BE2C (cell line): ENCODE data around the gene CDK19.

ENCODE experiments used
- DNase-seq: peaks from one replicate; pipeline ENCODE4 v3.0.0-alpha.2; 2020
- H3K27me3 ChIP-seq: fragments of 250-450 bp; sonication (Bioruptor Pico); 2 replicates; pipeline ENCODE4 v1.5.1; 2020; ENCODE audit warnings: mild to moderate bottlenecking
- H3K36me3 ChIP-seq: fragments of 250-450 bp; sonication (Bioruptor Pico); 2 replicates; pipeline ENCODE4 v1.5.1; 2020; ENCODE audit warnings: mild to moderate bottlenecking
- H3K4me1 ChIP-seq: fragments of 250-450 bp; sonication (Bioruptor Pico); 2 replicates; pipeline ENCODE4 v1.5.1; 2020
- H3K4me3 ChIP-seq: 2 replicates; pipeline ENCODE4 v1.5.1; 2011; ENCODE audit warnings: low read depth, low read length
- H3K9me3 ChIP-seq: fragments of 250-450 bp; sonication (Bioruptor Pico); 2 replicates; pipeline ENCODE4 v1.5.1; 2020
- CTCF ChIP-seq: IDR thresholded peaks from 2 replicates; pipeline ENCODE4 v1.5.1; 2012; ENCODE audit warnings: mild to moderate bottlenecking, low read depth, low read length

CDK19 gene

GRCh38 chr6:110672122-110672521, 143.1 kb downstream of the CDK19 start:
- no peak for TF ChIP-seq CTCF
- no peaks in the 10 kb centered on the region for H3K36me3 ChIP-seq
- H3K27me3 ChIP-seq, result no peaks in the 10 kb centered on the region
- no peaks in the 10 kb centered on the region for H3K9me3 ChIP-seq
- H3K4me1 ChIP-seq, result no peaks in the 10 kb centered on the region
- DNase-seq, result no peak
- no peak overlapping the region for H3K4me3 ChIP-seq

GRCh38 chr6:110671447-110671846, 143.8 kb downstream of the CDK19 start:
- DNase-seq, result no peak
- Histone ChIP-seq H3K4me3 (no peak overlapping the region), H3K4me1 (no peaks in the 10 kb centered on the region), H3K27me3 (no peaks in the 10 kb centered on the region), H3K36me3 (no peaks in the 10 kb centered on the region), H3K9me3 (no peaks in the 10 kb centered on the region)
- TF ChIP-seq CTCF, result no peak

- Histone ChIP-seq H3K36me3 (no peaks in the 10 kb centered on the region), H3K4me3 (no peak overlapping the region), H3K4me1 (no peaks in the 10 kb centered on the region), H3K27me3 (no peaks in the 10 kb centered on the region), H3K9me3 (no peaks in the 10 kb centered on the region)
- TF ChIP-seq CTCF, result no peak
- DNase-seq, result no peak
Observed at GRCh38 chr6:110665600-110665999, 149.7 kb downstream of the CDK19 start.

GRCh38 chr6:110664933-110665332, 150.3 kb downstream of the CDK19 start:
- H3K4me3 ChIP-seq, result no peak overlapping the region
- no peaks in the 10 kb centered on the region for H3K9me3 ChIP-seq
- H3K27me3 ChIP-seq, result no peaks in the 10 kb centered on the region
- no peaks in the 10 kb centered on the region for H3K36me3 ChIP-seq
- DNase-seq, result no peak
- no peak for TF ChIP-seq CTCF
- no peaks in the 10 kb centered on the region for H3K4me1 ChIP-seq

- Histone ChIP-seq H3K4me3 (no peak overlapping the region), H3K4me1 (no peaks in the 10 kb centered on the region), H3K27me3 (no peaks in the 10 kb centered on the region), H3K9me3 (no peaks in the 10 kb centered on the region), H3K36me3 (no peaks in the 10 kb centered on the region)
- no peak for DNase-seq
- TF ChIP-seq CTCF, result no peak
Observed at GRCh38 chr6:110662490-110663211, 152.6 kb downstream of the CDK19 start.

GRCh38 chr6:110661414-110661813, 153.9 kb downstream of the CDK19 start:
- no peaks in the 10 kb centered on the region for H3K27me3 ChIP-seq
- no peak overlapping the region for H3K4me3 ChIP-seq
- no peaks in the 10 kb centered on the region for H3K36me3 ChIP-seq
- H3K9me3 ChIP-seq, result no peaks in the 10 kb centered on the region
- H3K4me1 ChIP-seq, result no peaks in the 10 kb centered on the region
- no peak for TF ChIP-seq CTCF
- no peak for DNase-seq
